Measurements from ENCODE around the gene MSMO1.
"Not testable (repeated sequence)": the region's sequence is repeated elsewhere in the genome, so short reads cannot be mapped to it uniquely, and the experiment has no call there.

MSMO1 gene

DNA sequence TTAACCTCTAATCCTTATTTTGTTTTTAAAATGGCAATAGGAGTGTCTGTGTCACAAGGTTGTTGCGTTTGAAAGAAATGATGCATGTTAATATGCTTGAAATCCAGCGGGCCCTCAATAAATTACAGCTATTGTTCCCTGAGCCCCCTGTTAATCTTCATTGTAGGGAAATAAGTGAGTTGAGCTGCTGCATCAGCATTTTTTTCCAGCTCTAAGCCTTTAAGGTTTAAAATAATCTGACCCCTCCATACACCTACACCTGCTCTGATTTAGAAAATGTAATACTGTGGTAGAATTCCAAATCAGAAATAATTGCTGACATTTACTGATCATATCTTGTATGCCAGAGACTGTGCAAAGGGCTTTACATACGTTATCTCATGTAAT lies 2.6 kb upstream of the MSMO1 start:
- no peak for DNase-seq

DNA sequence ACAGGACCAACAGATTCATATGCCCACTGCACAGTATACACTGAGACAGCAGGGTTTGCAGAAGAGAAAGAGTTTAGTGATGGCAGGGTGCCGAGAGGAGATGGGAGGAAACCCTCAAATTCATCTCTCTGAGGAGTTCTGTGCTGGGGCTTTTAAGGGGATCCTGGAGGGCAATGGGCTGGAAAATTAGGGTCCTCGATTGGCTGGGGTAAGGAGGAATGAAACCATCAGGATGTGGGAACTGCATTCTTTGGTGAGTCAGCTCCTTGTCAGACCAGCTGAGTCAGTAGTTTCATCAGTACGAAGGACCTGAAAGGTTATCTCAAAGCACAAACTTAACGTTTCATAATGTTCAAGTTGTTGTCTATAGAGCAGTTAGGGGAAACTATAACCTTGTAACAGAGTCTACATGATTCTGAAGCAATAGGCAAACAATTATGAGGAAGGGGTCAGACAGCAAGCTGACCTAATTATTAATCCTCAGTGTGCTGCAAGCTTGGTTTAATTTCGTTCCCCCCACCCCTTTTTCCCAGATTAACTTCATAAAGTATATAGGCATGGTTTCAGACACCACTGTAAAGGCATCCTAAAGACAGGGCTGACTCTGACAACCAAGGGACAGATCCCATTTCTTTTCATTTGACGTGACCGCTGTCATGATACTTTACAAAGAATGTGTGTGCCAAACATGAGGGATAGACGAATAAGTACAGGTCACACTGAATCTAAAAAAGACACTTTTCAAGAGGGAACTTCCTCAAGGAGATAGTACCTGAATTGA lies 1.5 kb upstream of the MSMO1 start:
- DNase-seq: peak; percentile 73

- DNase-seq: no peak
Observed at GRCh38 chr4:165326831-165327210, 648 bp upstream of the MSMO1 start.

DNA sequence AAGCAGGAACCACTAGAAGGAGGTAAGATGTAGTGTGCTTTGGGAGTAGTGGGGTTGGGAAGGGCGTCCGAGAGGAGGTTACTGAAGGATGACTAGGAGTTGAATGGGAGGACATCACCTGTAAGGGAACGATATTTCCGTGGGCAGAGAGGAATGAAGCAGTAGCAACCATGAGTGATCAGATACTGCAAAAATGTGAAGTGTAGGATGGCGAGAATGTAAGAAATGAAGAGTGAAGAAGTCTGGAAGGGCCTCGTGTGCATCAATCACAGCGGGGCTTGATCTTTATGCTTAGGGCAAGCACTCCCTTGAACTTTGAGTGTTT lies 594 bp downstream of the MSMO1 start:
- DNase-seq: no peak

- DNase-seq: no peak
Observed at GRCh38 chr4:165328708-165329107, 1.2 kb downstream of the MSMO1 start.

- no peak for DNase-seq
Observed at GRCh38 chr4:165330071-165330470, 2.6 kb downstream of the MSMO1 start.

- no peak for DNase-seq
Observed at GRCh38 chr4:165330666-165331065, 3.2 kb downstream of the MSMO1 start.

DNA sequence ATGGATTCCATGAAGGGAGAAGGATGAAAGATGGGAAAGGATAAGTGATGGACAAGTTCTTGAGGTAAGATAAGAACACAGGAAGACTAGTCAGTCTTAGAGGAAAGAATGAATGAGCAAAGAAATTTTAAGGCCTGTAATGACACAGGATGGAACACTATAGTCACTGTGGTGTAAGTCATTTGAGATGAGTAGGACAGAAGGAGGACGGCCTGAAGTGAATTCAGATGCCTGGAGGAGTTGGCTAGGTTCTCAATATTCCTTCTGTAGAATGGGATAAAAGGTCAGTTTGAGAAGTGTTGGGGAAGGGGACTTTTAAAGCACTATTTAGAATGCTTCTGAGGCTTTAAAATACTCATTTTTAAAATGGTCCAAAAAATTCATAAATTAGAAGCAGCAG lies 3.9 kb downstream of the MSMO1 start:
- DNase-seq: no peak

- no peak for DNase-seq
Observed at GRCh38 chr4:165331823-165332222, 4.4 kb downstream of the MSMO1 start.

DNA sequence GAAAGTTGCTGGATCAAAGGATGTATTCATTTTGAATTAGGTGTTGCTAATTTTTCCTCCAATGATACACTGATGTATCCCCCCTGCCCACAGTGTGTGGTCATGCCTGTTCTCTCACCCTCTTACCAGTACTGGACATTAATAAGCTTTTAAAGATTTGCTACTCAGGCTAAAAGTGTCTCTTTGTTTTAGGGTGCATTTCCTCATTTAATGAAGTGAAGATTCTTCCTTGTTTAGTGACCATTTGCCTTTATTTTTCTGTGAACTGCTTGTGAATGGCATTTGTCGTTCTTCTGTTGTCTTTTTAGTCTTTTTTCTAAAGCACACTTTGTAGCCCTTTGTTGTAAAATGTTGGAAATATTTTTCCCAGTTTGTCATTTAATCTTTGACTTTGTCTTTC lies 5.0 kb downstream of the MSMO1 start:
- peak; percentile 35 for DNase-seq

GRCh38 chr4:165335163-165335703 lies 7.8 kb downstream of the MSMO1 start:
- no peak for DNase-seq

DNA sequence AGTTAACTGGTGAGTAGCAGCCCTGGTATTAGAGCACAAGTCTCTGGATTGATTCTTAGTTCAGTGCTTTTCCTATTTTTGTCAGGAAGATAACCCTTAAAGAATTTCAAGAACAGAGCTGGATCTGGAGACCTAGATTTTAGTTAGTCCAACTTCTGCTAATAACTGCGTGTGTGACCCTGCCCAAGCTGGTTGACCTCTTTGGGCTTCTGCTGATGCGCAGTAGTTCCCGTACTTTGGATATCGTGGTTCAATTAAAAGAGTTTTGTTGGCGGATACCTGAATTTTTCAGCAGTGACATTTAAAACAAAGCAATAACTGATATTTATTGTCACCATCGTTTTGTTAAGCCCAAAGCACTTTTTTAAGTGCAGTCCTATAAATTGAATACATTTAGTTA lies 9.3 kb downstream of the MSMO1 start:
- DNase-seq: no peak

GRCh38 chr4:165342340-165342739 lies 14.9 kb downstream of the MSMO1 start:
- not testable (repeated sequence) for DNase-seq

DNA sequence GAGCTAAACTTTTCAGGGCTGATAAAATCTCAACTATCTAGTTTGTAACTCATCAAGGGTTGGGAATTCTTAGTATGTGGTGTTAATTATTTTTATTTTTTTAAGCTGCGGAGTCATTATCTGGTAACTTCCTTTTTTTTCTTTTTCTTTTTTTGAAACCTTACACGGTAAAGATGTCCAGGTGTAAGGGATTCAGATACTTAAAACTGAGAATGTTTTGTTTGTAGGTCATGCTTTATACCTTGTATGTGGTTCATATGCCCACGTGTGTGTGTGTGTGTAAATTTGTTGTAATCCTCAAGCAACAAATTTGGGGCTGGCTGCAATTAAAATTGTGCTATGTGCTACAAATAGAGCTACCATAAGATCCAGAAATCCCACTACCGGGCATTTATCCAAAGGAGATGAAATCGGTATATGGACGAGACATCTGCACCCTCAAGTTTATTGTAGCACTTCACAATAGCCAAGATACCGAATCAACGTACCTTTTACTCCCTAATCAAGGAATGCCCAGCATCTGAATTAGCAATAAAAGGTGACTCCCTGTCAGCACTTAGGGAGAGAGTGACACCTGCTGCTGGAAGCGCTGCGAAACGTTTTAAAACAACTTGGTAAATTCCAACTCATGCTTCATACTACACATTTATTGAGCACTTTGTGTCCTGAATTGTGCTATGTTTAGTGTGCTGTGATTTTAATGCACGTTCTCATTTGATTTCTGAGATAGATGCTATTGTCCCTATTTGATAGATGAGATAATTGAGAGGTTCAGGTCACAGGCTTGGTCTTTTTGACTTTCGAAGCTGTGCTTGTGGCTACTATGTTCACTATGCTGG lies 16.1 kb downstream of the MSMO1 start:
- no peak for DNase-seq

- no peak for DNase-seq
Observed at GRCh38 chr4:165345666-165346417, 18.4 kb downstream of the MSMO1 start.

- no peak for DNase-seq
Observed at GRCh38 chr4:165347647-165348569, 20.4 kb downstream of the MSMO1 start.

DNA sequence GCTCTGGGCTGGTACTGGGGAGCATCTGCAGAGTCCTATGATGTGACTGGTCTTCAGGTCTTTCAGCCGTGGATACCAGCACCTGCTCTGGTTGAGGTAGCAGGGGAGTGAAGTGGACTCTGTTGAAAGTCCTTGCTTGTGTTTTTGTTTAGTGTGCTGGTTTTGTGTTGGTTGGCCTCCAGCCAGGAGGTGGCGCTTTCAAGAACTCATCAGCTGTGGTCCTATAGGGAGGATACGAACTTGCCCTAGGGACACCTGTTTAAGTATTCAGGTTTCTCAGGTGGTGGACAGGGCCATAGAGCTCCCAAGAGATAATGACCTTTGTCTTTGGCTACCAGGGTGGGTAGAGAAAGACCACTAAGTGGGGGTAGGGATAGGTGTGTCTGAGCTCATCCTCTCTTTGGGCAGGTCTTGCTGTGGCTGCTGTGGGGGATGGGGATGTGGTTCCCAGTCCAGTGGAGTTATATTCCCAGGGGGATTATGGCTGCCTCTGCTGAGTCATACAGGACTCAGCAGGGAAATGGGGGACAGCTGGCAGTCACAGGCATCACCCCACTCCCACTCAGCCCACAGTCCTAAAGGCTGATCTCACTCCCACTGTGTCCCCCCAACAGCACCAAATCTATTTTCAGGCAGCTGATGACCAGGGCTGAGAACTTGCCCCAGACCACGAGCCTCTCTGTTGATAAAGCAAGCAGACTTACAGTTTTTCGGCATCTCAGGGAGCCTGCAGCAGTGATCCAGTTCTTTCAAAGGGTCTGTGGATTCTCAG lies 24.1 kb downstream of the MSMO1 start:
- peak; percentile 8 for DNase-seq

DNA sequence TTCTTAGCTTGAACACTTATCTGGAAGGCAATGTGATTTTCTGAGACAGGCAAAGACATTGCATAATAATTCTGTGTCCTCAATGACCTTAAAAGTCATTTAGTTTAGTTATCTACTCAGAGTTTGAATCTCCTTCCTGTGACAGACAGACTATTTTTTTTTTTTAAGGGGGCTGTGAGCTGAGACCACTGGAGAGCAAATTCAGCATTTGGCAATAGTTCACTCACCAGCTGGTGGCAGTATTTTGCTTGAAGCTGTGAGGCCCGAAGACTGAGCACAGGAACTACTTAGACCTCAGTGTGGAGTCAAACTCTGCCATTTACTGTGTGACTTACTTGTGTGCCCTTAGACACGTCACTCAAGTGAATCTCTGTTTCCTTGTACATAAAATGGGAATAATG lies 28.4 kb downstream of the MSMO1 start:
- DNase-seq: peak; percentile 49

DNA sequence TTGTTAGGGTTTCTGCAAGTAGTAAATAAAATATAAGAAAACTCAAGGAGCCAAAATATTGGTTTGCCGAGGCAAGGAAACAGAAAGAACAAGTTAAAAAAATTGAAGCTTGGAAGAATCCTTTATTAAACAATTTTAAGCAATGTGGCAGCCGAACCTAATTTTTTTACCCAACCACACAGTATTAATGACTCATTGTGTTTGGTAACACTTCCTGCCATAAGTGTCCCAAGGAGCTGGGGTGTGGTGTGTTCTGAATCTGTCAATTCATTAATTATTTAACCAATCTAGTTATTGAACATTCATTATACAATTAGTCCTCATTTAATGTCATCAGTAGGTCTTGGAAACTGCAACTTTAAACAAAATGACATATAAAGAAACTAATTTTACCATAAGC lies 32.0 kb downstream of the MSMO1 start:
- DNase-seq: peak; percentile 62

GRCh38 chr4:165360041-165360695 lies 32.7 kb downstream of the MSMO1 start:
- no peak for DNase-seq

Data from MV-4-11 (cell line).